GM18873 (cell line): ENCODE data around the gene GPX7.

Experiments
- ATAC-seq: cut with Tn5 transposase; IDR thresholded peaks from one replicate; pipeline ENCODE4 v1.9.1; 2021; ENCODE audit warnings: mild to moderate bottlenecking, moderate library complexity, moderate number of reproducible peaks; ENCODE audit not compliant: unreplicated experiment, low FRiP score

The GPX7 gene

GRCh38 chr1:52627028-52627427, 24.9 kb downstream of the GPX7 start:
- no peak for ATAC-seq

- no peak for ATAC-seq
Observed at GRCh38 chr1:52628614-52629324, 26.6 kb downstream of the GPX7 start.

GRCh38 chr1:52629325-52629643, 27.1 kb downstream of the GPX7 start:
- no peak for ATAC-seq

- no peak for ATAC-seq
Observed at GRCh38 chr1:52629667-52630066, 27.5 kb downstream of the GPX7 start.

- ATAC-seq, result no peak
Observed at GRCh38 chr1:52631759-52632331, 29.7 kb downstream of the GPX7 start.

GRCh38 chr1:52632732-52633290, 30.6 kb downstream of the GPX7 start, which contains the start of gene SHISAL2A:
Gene SHISAL2A (plus strand): TSS chr1:52633168. CDS start chr1:52633494, 326 bp downstream.
- no peak for ATAC-seq

- ATAC-seq, result no peak
Observed at GRCh38 chr1:52633291-52633754, 31.2 kb downstream of the GPX7 start.

- ATAC-seq, result no peak
Observed at GRCh38 chr1:52634111-52634510, 31.9 kb downstream of the GPX7 start.

GRCh38 chr1:52635321-52636089, 33.3 kb downstream of the GPX7 start:
- no peak for ATAC-seq

- peak; percentile 78 for ATAC-seq
Observed at GRCh38 chr1:52636721-52637695, 34.8 kb downstream of the GPX7 start.

- ATAC-seq, result no peak
Observed at GRCh38 chr1:52637946-52638345, 35.8 kb downstream of the GPX7 start.

GRCh38 chr1:52640697-52641096, 38.5 kb downstream of the GPX7 start:
- ATAC-seq, result no peak

GRCh38 chr1:52641307-52641706, 39.1 kb downstream of the GPX7 start:
- ATAC-seq, result no peak

- no peak for ATAC-seq
Observed at GRCh38 chr1:52645261-52645660, 43.1 kb downstream of the GPX7 start.

- ATAC-seq, result no peak
Observed at GRCh38 chr1:52651904-52652303, 49.7 kb downstream of the GPX7 start.

- ATAC-seq, result no peak
Observed at GRCh38 chr1:52653207-52653849, 51.2 kb downstream of the GPX7 start.

GRCh38 chr1:52654063-52654462, 51.9 kb downstream of the GPX7 start:
- no peak for ATAC-seq

GRCh38 chr1:52657702-52658101, 55.5 kb downstream of the GPX7 start:
- no peak for ATAC-seq
